BJ (cell line): ENCODE data around the gene STXBP4. TPM values are rescaled to one million over a fixed set of nuclear protein-coding genes. Genes with fewer than 3 reads are reported as not detected.
"Not testable (repeated sequence)": the region's sequence is repeated elsewhere in the genome, so short reads cannot be mapped to it uniquely, and the experiment has no call there.

Experiments used
- CTCF ChIA-PET: fragments of 350-600 bp; formaldehyde crosslinking; extraction: SDS; loops from one replicate; lab custom pipeline; 2021; ENCODE audit warnings: antibody characterized with exemption, inconsistent platforms; lab: Yijun Ruan, JAX
- POLR2A ChIA-PET: fragments of 300-600 bp; sonication (Branson Sonifier 250); formaldehyde crosslinking; extraction: SDS; loops from one replicate; lab custom pipeline; 2021; ENCODE audit warnings: antibody characterized with exemption; lab: Charles Lee
- DNase-seq: peaks from one replicate; pipeline ENCODE4 v3.0.0-alpha.2; 2011; ENCODE audit warnings: low read depth
- H3K27me3 ChIP-seq: 2 replicates; pipeline ENCODE4 v1.6.0; 2011; ENCODE audit warnings: low read length; ENCODE audit not compliant: control insufficient read depth, insufficient read depth
- H3K36me3 ChIP-seq: 2 replicates; pipeline ENCODE4 v1.5.1; 2011; ENCODE audit warnings: low read length; ENCODE audit not compliant: control insufficient read depth, insufficient read depth
- H3K4me3 ChIP-seq: 2 replicates; pipeline ENCODE4 v1.5.1; 2011; ENCODE audit warnings: low read depth, mild to moderate bottlenecking, control low read depth, low read length
- polyA plus RNA-seq: library from polyadenylated mRNA; depleted of rRNA; stranded (reverse); fragments of >200 nt; gene quantifications from 2 replicates; pipeline ENCODE4 v1.2.3, GENCODE V29; 2011
- TF ChIP-seq, protein P1 (sequence below): IDR thresholded peaks from 2 replicates; pipeline ENCODE4 v1.5.1; 2011; ENCODE audit warnings: low read depth, mild to moderate bottlenecking, control low read depth, inconsistent platforms, low read length, moderate library complexity; ENCODE audit not compliant: insufficient read depth

Gene STXBP4
- polyA plus RNA-seq, 1 experiment, result 1.8 TPM

DNA sequence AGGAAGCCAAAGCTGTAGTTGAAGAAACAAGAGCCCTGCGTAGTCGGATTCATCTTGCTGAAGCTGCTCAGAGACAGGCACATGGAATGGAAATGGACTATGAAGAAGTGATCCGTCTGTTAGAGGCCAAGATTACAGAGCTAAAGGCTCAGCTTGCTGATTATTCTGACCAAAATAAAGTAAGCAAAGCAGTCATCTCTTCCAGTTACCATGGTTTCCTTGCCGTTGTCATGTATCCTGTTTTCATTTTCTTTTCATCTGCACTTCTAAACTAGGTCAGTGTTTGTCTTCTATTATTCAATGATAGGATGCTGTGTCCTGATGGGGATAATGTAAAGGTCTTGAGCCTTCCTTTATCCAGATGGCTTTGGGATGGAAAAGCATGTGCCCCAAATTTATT, 104.3 kb downstream of the STXBP4 start:
- ChIA-PET POLR2A (no interaction called here), CTCF (no interaction called here)
- no peaks in the 10 kb centered on the region for H3K36me3 ChIP-seq
- DNase-seq, result no peak
- H3K4me3 ChIP-seq, result no peak overlapping the region
- no peaks in the 10 kb centered on the region for H3K27me3 ChIP-seq
- TF ChIP-seq, protein P1, sequence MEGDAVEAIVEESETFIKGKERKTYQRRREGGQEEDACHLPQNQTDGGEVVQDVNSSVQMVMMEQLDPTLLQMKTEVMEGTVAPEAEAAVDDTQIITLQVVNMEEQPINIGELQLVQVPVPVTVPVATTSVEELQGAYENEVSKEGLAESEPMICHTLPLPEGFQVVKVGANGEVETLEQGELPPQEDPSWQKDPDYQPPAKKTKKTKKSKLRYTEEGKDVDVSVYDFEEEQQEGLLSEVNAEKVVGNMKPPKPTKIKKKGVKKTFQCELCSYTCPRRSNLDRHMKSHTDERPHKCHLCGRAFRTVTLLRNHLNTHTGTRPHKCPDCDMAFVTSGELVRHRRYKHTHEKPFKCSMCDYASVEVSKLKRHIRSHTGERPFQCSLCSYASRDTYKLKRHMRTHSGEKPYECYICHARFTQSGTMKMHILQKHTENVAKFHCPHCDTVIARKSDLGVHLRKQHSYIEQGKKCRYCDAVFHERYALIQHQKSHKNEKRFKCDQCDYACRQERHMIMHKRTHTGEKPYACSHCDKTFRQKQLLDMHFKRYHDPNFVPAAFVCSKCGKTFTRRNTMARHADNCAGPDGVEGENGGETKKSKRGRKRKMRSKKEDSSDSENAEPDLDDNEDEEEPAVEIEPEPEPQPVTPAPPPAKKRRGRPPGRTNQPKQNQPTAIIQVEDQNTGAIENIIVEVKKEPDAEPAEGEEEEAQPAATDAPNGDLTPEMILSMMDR, result no peak

DNA sequence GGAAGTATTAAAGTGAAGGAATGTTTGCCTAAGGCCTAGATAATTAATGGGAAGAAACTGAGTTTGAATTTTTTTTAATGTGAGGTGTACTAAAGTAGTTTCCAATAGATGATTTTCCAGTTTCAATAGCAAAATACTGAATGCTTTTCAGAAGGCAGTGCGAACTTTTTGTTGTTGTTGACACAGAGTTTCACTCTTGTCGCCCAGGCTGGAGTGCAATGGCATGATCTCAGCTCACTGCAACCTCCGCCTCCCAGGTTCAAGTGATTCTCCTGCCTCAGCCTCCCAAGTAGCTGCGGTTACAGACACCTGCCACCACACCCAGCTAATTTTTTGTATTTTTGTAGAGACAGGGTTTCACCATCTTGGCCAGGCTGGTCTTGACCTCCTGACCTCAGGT, 104.9 kb downstream of the STXBP4 start:
- H3K4me3 ChIP-seq, POLR2A ChIA-PET, CTCF ChIA-PET, DNase-seq, H3K36me3 ChIP-seq, H3K27me3 ChIP-seq: not testable (repeated sequence)

DNA sequence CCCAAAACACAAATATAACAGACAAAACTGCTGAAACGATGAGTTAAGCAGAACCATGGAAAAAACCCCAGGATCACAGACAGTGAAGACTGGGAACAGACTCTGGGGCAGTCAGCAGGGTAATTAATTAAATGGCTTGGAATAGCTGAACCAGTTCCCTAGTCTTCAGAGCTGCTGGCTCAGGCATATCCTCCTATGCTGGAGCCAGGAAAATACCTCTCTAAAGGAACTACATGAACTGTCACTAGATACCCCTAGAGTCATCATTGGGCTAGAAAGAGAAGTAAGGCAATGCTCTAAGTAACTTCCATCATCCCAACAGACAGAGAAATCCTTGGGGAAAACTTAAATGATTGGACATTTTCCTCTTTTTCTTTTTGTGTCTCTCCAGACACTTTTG, 113.0 kb downstream of the STXBP4 start:
- Histone ChIP-seq H3K27me3 (no peaks in the 10 kb centered on the region), H3K36me3 (no peaks in the 10 kb centered on the region), H3K4me3 (no peak overlapping the region)
- DNase-seq, result no peak
- POLR2A ChIA-PET, result no interaction called here
- CTCF ChIA-PET, result interaction anchor here (1.1 kb wide), 1 partner anchor 9 kb away, joined by 3 read pairs; no protein-coding TSS in a partner anchor
- TF ChIP-seq, protein P1, result no peak

DNA sequence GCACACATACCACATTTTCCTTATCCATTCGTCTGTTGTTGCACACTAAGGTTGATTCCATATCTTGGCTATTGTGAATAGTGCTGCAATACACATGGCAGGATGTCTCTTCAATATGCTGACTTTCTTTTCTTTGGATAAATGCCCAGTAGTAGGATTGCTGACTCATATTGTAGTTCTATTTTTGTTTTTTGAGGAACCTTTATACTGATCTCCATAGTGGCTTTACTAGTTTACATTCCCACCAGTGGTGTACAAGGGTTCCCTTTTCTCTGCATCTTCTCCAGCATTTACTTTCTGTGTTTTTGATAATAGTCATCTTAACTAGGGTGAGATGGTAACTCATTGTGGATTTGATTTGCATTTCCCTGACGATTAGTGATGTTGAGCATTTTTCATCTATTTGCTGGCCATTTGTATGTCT, 118.1 kb downstream of the STXBP4 start:
- DNase-seq, result peak; percentile 46
- no peaks in the 10 kb centered on the region for H3K27me3 ChIP-seq
- no peaks in the 10 kb centered on the region for H3K36me3 ChIP-seq
- ChIA-PET CTCF (interaction anchor here (1.2 kb wide), 1 partner anchor 9 kb away, joined by 3 read pairs; no protein-coding TSS in a partner anchor), POLR2A (no interaction called here)
- H3K4me3 ChIP-seq, result no peak overlapping the region
- TF ChIP-seq, protein P1, result no peak

DNA sequence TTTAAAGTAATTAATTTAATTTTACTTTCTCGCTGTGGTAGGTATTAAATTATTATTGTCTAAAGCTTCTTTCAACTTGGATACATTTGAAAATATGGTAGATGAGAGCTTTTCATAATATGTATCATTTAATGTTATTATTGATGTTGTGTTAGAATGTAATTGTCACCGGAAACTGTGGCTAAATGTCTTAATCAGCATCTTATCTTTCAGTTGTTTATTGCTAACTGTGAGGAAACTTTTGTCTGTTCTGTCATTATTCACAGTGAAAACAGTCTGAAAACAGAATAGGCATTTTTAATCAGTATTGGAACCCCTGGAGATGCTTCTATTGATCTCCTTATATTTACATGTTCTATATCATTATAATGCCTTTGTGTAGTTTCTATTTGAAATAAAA, 120.7 kb downstream of the STXBP4 start:
- CTCF ChIA-PET, result no interaction called here
- TF ChIP-seq, protein P1, result no peak
- H3K36me3 ChIP-seq, result no peaks in the 10 kb centered on the region
- no peak for DNase-seq
- POLR2A ChIA-PET, result no interaction called here
- no peaks in the 10 kb centered on the region for H3K27me3 ChIP-seq
- no peak overlapping the region for H3K4me3 ChIP-seq

DNA sequence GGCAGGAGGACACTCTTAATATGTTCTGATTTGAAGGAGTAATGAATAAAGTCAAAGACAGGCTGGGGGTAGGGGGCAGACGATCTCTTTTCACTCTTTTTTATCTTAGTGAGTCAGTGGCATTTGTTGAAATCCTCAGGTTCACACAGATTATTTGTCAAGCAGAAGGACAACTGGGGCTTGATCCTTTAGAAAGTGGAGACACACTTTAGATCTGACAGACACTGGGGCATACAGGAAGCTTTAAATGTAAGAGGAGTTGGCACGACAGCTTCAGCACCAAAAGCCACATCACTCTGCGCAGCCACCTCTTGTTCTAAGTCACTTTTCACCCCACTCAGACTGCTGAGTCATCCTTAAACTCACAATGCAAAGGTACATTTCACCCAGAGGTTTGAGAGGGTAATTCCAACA, 121.5 kb downstream of the STXBP4 start:
- TF ChIP-seq, protein P1, result no peak
- ChIA-PET POLR2A (no interaction called here), CTCF (interaction anchor here (0.9 to 1.1 kb wide), 3 partner anchors 9 to 113 kb away, joined by 3 to 4 read pairs (median 3); no protein-coding TSS in a partner anchor)
- no peak for DNase-seq
- no peak overlapping the region for H3K4me3 ChIP-seq
- H3K36me3 ChIP-seq, result no peaks in the 10 kb centered on the region
- H3K27me3 ChIP-seq, result no peaks in the 10 kb centered on the region
